H9 (cell line): ENCODE data around the gene CHCHD10. TPM values are rescaled to one million over a fixed set of nuclear protein-coding genes. Genes with fewer than 3 reads are reported as not detected.

Experiments used
- DNase-seq: peaks from one replicate; pipeline ENCODE4 v3.0.0-alpha.2; 2017
- H2AFZ ChIP-seq: one replicate; pipeline ENCODE4 v1.6.1; 2013; ENCODE audit warnings: mild to moderate bottlenecking, low read length, control low read depth, moderate library complexity
- H2AK5ac ChIP-seq: 2 replicates; pipeline ENCODE4 v1.6.1; 2013; ENCODE audit warnings: low read length, control low read depth, mixed read lengths; ENCODE audit not compliant: insufficient read length
- H2BK120ac ChIP-seq: one replicate; pipeline ENCODE4 v1.6.1; 2013; ENCODE audit warnings: low read depth, mild to moderate bottlenecking, low read length, control low read depth, inconsistent platforms; ENCODE audit not compliant: poor library complexity, severe bottlenecking
- H2BK12ac ChIP-seq: 2 replicates; pipeline ENCODE4 v1.6.1; 2013; ENCODE audit warnings: low read length, control low read depth, mixed read lengths, low read depth; ENCODE audit not compliant: insufficient read length
- H2BK15ac ChIP-seq: 2 replicates; pipeline ENCODE4 v1.6.1; 2013; ENCODE audit warnings: low read depth, low read length, control low read depth
- H2BK20ac ChIP-seq: one replicate; pipeline ENCODE4 v1.6.1; 2013; ENCODE audit warnings: low read depth, mild to moderate bottlenecking, low read length, control low read depth, inconsistent platforms; ENCODE audit not compliant: poor library complexity, severe bottlenecking
- H2BK5ac ChIP-seq: 2 replicates; pipeline ENCODE4 v1.6.1; 2013; ENCODE audit warnings: low read length, control low read depth, mixed read lengths; ENCODE audit not compliant: insufficient read length
- H3K14ac ChIP-seq: 2 replicates; pipeline ENCODE4 v1.6.1; 2013; ENCODE audit warnings: low read length, control low read depth; ENCODE audit not compliant: insufficient read depth
- H3K18ac ChIP-seq: 2 replicates; pipeline ENCODE4 v1.6.1; 2013; ENCODE audit warnings: low read depth, mild to moderate bottlenecking, mixed read lengths, low read length, control low read depth; ENCODE audit not compliant: insufficient read length
- H3K23ac ChIP-seq: 2 replicates; pipeline ENCODE4 v1.6.1; 2013; ENCODE audit warnings: low read length, control low read depth, mixed read lengths, low read depth; ENCODE audit not compliant: insufficient read length
- H3K23me2 ChIP-seq: 2 replicates; pipeline ENCODE4 v1.6.1; 2013; ENCODE audit warnings: low read depth, mild to moderate bottlenecking, mixed read lengths, low read length, control low read depth; ENCODE audit not compliant: insufficient read length, poor library complexity, severe bottlenecking
- H3K27ac ChIP-seq: 2 replicates; pipeline ENCODE4 v1.5.1; 2013; ENCODE audit warnings: low read length, control low read depth, mixed read lengths, low read depth; ENCODE audit not compliant: insufficient read length
- H3K27me3 ChIP-seq: 2 replicates; pipeline ENCODE4 v1.6.1; 2013; ENCODE audit warnings: low read length, control low read depth, inconsistent platforms; ENCODE audit not compliant: insufficient read depth
- H3K4ac ChIP-seq: 2 replicates; pipeline ENCODE4 v1.6.1; 2013; ENCODE audit warnings: low read depth, mild to moderate bottlenecking, control low read depth, inconsistent platforms, low read length, moderate library complexity
- H3K4me1 ChIP-seq: 2 replicates; pipeline ENCODE4 v1.6.1; 2013; ENCODE audit warnings: low read length, control low read depth, inconsistent platforms; ENCODE audit not compliant: insufficient read depth
- H3K4me2 ChIP-seq: 2 replicates; pipeline ENCODE4 v1.6.1; 2013; ENCODE audit warnings: low read length, control low read depth, mixed read lengths; ENCODE audit not compliant: insufficient read length, insufficient read depth
- H3K56ac ChIP-seq: 2 replicates; pipeline ENCODE4 v1.6.1; 2013; ENCODE audit warnings: low read depth, mild to moderate bottlenecking, mixed read lengths, low read length, control low read depth; ENCODE audit not compliant: insufficient read length
- H3K79me1 ChIP-seq: 2 replicates; pipeline ENCODE4 v1.6.1; 2013; ENCODE audit warnings: low read depth, mild to moderate bottlenecking, moderate library complexity, low read length, control low read depth, inconsistent platforms; ENCODE audit not compliant: insufficient read depth, poor library complexity, severe bottlenecking
- H3K79me2 ChIP-seq: 2 replicates; pipeline ENCODE4 v1.6.1; 2013; ENCODE audit warnings: low read length, control low read depth, inconsistent platforms; ENCODE audit not compliant: insufficient read depth
- H3K9ac ChIP-seq: 2 replicates; pipeline ENCODE4 v1.6.1; 2013; ENCODE audit warnings: low read length, control low read depth, mixed read lengths; ENCODE audit not compliant: insufficient read length; ENCODE audit errors: extremely low read depth
- H3K9me3 ChIP-seq: one replicate; pipeline ENCODE4 v1.6.1; 2013; ENCODE audit warnings: low read depth, low read length, inconsistent platforms; ENCODE audit not compliant: control insufficient read depth
- H3T11ph ChIP-seq: one replicate; pipeline ENCODE4 v1.6.1; 2013; ENCODE audit warnings: mild to moderate bottlenecking, low read length, control low read depth, inconsistent platforms
- H4K20me1 ChIP-seq: one replicate; pipeline ENCODE4 v1.6.1; 2013; ENCODE audit not compliant: control insufficient read depth, insufficient read length, insufficient read depth
- H4K5ac ChIP-seq: 2 replicates; pipeline ENCODE4 v1.6.1; 2013; ENCODE audit warnings: low read depth, mild to moderate bottlenecking, mixed read lengths, low read length, control low read depth; ENCODE audit not compliant: insufficient read length
- H4K8ac ChIP-seq: replicated peaks from 2 replicates; pipeline ENCODE4 v1.6.1; 2013; ENCODE audit warnings: low read length, control low read depth, mixed read lengths, low read depth; ENCODE audit not compliant: insufficient read length
- H4K91ac ChIP-seq: 2 replicates; pipeline ENCODE4 v1.6.1; 2013; ENCODE audit warnings: low read depth, mild to moderate bottlenecking, moderate library complexity, mixed read lengths, low read length, control low read depth; ENCODE audit not compliant: insufficient read length
- H3K27ac Mint-ChIP-seq, 3 experiments: 2 replicates in 2 of 3; 3 replicates in 1 of 3; pipeline ENCODE4 v1.8.0; 2020 to 2021; ENCODE audit warnings: mixed read lengths in 3 of 3, mild to moderate bottlenecking in 1 of 3, moderate library complexity in 1 of 3
- H3K27me3 Mint-ChIP-seq: 2 replicates; pipeline ENCODE4 v1.8.0; 2021; ENCODE audit warnings: low read depth, mild to moderate bottlenecking, moderate library complexity, mixed read lengths
- H3K36me3 Mint-ChIP-seq, 3 experiments: 2 replicates in 2 of 3; 3 replicates in 1 of 3; pipeline ENCODE4 v1.8.0; 2020 to 2021; ENCODE audit warnings: low read depth in 3 of 3, mixed read lengths in 3 of 3; ENCODE audit not compliant: insufficient read depth in 1 of 3
- H3K4me1 Mint-ChIP-seq, 2 experiments: 2 replicates each; pipeline ENCODE4 v1.8.0; 2020; ENCODE audit warnings: mixed read lengths in 2 of 2
- H3K4me3 Mint-ChIP-seq, 2 experiments: 2 replicates in 1 of 2; 3 replicates in 1 of 2; pipeline ENCODE4 v1.8.0; 2020 to 2021; ENCODE audit warnings: mild to moderate bottlenecking in 2 of 2, mixed read lengths in 2 of 2, moderate library complexity in 1 of 2
- H3K9me3 Mint-ChIP-seq, 2 experiments: 2 replicates in 1 of 2; 3 replicates in 1 of 2; pipeline ENCODE4 v1.8.0; 2020; ENCODE audit warnings: mild to moderate bottlenecking in 2 of 2, mixed read lengths in 2 of 2, moderate library complexity in 1 of 2
- CTCF ChIP-seq: fragments of 200-600 bp; sonication (generic); conservative IDR thresholded peaks from 3 replicates; pipeline ENCODE4 v1.8.0; 2021; ENCODE audit warnings: antibody characterized with exemption, mild to moderate bottlenecking
- WGBS: extraction: QIAGEN DNeasy Blood & Tissue Kit; methylation state at CpG from one replicate; pipeline ENCODE4 v1.1.7; 2013; ENCODE audit warnings: missing lambda C conversion rate, low lambda C conversion rate, mixed read lengths; ENCODE audit not compliant: insufficient read length; ENCODE audit errors: extremely low coverage; 5-methylcytosine and 5-hydroxymethylcytosine counted together
- total RNA-seq: library from RNA; stranded (reverse); gene quantifications from 2 replicates; pipeline ENCODE4 v1.2.1, GENCODE V29; 2021

The CHCHD10 gene
- total RNA-seq, 1 experiment from 2014 or later, result 53.7 TPM

GRCh38 chr22:23774114-23774921 is 6.5 kb upstream of the CHCHD10 start:
- Histone ChIP-seq H3K9me3 (no peaks in the 10 kb centered on the region), H3K79me2 (no peaks in the 10 kb centered on the region), H3K27me3 (peaks cover 12% of the 10 kb centered on the region; the same call in 1 of the 2 replicates), H2BK12ac (no peak overlapping the region), H2BK120ac (no peak overlapping the region), H3K9ac (no peak overlapping the region), H3K4me2 (no peak overlapping the region), H3K4ac (no peak overlapping the region), H3K18ac (no peak overlapping the region), H3K14ac (no peak overlapping the region), H3K23ac (no peak overlapping the region), H3K56ac (no peak overlapping the region), H3T11ph (no peak overlapping the region), H3K79me1 (no peaks in the 10 kb centered on the region), H2BK5ac (no peak overlapping the region), H4K5ac (no peak overlapping the region), H2AFZ (no peak overlapping the region), H4K8ac (no peak overlapping the region), H3K23me2 (peaks cover 6% of the 10 kb centered on the region), H3K27ac (no peak overlapping the region), H4K91ac (no peak overlapping the region), H3K4me1 (no peaks in the 10 kb centered on the region; the same call in 1 of the 2 replicates), H2BK15ac (no peak overlapping the region), H4K20me1 (no peaks in the 10 kb centered on the region), H2AK5ac (no peak overlapping the region), H2BK20ac (no peak overlapping the region)
- Mint-ChIP-seq H3K36me3 (no peaks in the 10 kb centered on the region; a peak in 1 of 7 replicates), H3K4me1 (peaks cover 14 to 32% of the 10 kb centered on the region in 2 experiments), H3K4me3 (peak overlapping the region in 1 of 2 experiments; percentile 67; a peak in 2 of 5 replicates), H3K9me3 (no peaks in the 10 kb centered on the region), H3K27me3 (peaks cover 54% of the 10 kb centered on the region), H3K27ac (peak overlapping the region in 1 of 3 experiments; percentile 18; a peak in 1 of 7 replicates)
- no peak for DNase-seq
- no CpG with 5 or more reads among the region's 12 CpGs for WGBS
- no peak for TF ChIP-seq CTCF
